GM10847 (cell line): Measurements from ENCODE around the gene VTI1B.
"Not testable (repeated sequence)": the region's sequence is repeated elsewhere in the genome, so short reads cannot be mapped to it uniquely, and the experiment has no call there.

Experiments used
- POLR2A ChIP-seq: IDR thresholded peaks from 2 replicates; pipeline ENCODE4 v1.6.1; 2011; ENCODE audit not compliant: insufficient read length; ENCODE audit errors: extremely low read depth

VTI1B gene, protein sequence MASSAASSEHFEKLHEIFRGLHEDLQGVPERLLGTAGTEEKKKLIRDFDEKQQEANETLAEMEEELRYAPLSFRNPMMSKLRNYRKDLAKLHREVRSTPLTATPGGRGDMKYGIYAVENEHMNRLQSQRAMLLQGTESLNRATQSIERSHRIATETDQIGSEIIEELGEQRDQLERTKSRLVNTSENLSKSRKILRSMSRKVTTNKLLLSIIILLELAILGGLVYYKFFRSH

DNA sequence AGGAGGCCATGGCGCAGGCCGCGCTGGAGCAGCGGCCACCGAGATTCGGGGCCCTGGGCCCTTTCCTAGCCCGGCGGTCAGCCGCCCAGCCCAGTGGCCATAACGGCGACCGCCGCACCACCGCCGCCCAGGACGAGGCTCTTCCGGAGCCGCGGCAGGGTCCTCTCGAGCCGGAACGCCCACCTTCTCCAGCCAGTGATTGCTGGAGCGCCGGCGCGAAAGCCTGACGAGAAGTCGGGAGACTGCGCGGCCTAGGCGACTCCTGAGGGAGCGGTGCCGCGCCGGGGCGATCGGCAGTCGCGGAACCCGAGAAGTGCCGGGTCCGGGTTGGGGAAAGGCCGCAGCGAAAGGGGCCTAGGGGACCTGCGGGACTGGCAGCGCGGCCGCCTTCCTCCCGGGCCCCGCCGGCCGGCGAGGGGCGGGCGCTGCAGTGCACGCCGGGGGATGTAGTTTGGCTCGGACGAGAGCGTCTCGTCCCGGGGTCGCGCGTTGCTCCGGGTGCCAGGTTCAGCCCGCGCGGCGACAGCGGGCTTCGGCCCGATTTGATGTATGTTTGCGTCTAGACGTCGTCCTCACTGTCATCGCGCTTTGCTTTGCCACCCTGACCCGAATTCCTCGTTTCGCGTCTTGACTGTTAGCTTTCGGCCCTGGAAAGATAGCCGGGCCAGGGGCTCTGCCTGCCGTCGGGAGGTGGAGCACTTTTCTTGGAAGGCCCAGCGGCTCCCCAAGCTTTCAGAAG lies at the start of gene VTI1B:
VTI1B (minus strand) TSS at position 153 of the 739 bp plus-strand sequence; CDS start at position 10, 143 bp downstream.
- TF ChIP-seq POLR2A = peak; percentile 67

GRCh38 chr14:67722293-67722692 lies 47.9 kb upstream of the VTI1B start:
- TF ChIP-seq POLR2A = no peak

- TF ChIP-seq POLR2A = no peak
Measured at GRCh38 chr14:67721875-67722274, 47.4 kb upstream of the VTI1B start.

- no peak for TF ChIP-seq POLR2A
Measured at GRCh38 chr14:67719866-67720265, 45.4 kb upstream of the VTI1B start.

- no peak for TF ChIP-seq POLR2A
Measured at GRCh38 chr14:67718265-67718664, 43.8 kb upstream of the VTI1B start.

- TF ChIP-seq POLR2A = no peak
Measured at GRCh38 chr14:67717048-67717447, 42.6 kb upstream of the VTI1B start.

DNA sequence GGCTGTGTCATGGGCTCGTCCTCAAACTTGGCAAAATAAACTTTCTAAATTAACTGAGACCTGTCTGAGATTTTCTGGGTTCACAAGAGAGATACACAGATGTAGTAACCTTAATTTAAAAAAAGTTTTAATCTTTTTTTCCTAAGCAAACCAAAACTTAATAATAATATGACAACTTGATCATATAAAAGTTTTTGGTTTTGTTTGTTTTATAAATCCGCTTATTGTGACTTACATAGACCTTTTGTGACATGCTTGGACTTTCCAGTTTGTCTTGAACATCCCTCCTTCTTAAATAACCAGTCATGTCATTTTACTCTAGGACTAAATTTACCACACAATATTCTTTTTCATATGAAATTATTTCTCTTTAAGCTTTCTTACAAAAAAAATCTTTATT lies 35.8 kb upstream of the VTI1B start:
- no peak for TF ChIP-seq POLR2A

DNA sequence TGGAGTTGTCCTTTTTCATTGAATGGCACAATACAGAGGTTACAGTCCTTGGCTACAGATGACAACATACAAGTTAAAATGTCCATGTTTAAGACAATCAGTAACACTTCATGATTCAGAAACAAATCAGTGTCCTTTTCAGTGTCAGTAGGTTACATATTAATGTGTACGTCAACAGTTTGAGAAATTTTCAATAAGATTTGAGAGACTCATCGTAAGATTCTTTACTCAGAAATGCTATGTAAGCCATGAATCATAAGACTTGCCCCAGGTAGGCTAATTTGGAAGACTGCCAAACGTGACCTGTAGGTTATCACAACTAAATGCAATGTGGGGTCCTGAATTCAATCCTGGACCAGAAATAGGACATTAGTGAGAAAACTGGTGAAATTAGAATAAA lies 30.8 kb upstream of the VTI1B start:
- no peak for TF ChIP-seq POLR2A

GRCh38 chr14:67704484-67705089 lies 30.2 kb upstream of the VTI1B start:
- TF ChIP-seq POLR2A = no peak

GRCh38 chr14:67703997-67704396 lies 29.6 kb upstream of the VTI1B start:
- no peak for TF ChIP-seq POLR2A

DNA sequence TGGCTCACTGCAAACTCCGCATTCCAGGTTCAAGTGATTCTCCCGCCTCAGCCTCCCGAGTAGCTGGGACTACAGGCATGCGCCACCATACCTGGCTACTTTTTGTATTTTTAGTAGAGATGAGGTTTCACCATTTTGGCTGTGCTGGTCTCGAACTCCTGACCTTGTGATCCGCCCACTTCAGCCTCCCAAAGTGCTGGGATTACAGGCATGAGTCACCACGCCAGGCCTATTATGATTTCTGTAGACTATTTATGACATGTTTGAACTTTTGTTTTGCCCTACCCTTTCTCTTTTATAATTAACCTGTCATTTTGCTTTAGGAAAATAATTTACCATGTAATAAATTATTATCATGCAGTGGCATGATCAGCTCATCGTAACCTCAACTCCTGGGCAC lies 27.1 kb upstream of the VTI1B start, which contains the start of gene RDH12:
RDH12 (plus strand) TSS at position 395 of the 400 bp plus-strand sequence. CDS start 20,757 bp downstream, outside the sequence.
- not testable (repeated sequence) for TF ChIP-seq POLR2A

DNA sequence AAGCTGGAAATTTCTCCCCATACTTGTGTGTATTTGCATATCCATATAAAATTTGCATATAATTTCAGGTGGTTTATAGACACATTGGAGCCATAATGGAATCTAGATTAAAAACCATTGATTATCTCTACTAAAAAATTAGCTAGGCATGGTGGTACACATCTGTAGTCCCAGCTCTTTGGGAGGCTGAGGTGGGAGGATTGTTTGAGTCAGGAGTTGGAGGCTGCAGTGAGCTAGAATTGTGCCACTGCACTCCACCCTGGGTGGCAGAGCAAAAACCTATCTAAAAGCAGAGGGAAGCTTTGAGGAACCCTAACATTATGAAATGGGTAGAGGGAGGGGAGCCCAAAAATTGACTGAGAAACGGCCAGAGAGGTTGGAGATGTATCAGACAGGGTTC lies 23.7 kb upstream of the VTI1B start:
- no peak for TF ChIP-seq POLR2A

DNA sequence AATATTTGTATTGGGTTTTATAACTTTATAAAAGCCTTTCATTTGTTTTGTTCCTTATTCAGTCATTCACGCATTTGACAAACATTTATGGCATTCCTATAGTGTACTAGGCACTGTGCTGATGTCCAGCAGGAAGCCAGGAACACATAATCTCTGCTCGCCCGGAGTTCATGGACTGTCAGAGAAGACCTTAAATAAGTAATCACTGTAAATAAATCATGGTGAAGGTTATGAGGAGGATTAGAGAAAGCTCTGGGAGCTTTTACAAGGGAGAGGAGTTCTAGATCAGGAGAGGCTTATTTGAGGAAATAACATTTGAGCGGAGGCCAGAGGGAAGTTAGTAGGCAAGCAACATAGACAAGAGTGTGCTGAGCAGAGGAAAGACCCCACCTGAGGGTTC lies 22.6 kb upstream of the VTI1B start:
- no peak for TF ChIP-seq POLR2A

GRCh38 chr14:67695394-67695949 lies 21.0 kb upstream of the VTI1B start, which contains the start of gene RDH11:
RDH11 (minus strand) TSS chr14:67695764; CDS start chr14:67695703, 61 bp downstream.
- peak; percentile 86 for TF ChIP-seq POLR2A

- no peak for TF ChIP-seq POLR2A
Measured at GRCh38 chr14:67694791-67695393, 20.5 kb upstream of the VTI1B start.
